K562 (cell line): Measurements from ENCODE around the gene NT5DC1.

Source experiments
- ETS1 ChIP-seq: conservative IDR thresholded peaks from 2 replicates; pipeline ENCODE4 v1.6.1; 2011; ENCODE audit warnings: low read depth, mild to moderate bottlenecking, low read length; ENCODE audit not compliant: control insufficient read depth
- MLX ChIP-seq, 2 experiments: fragments of 450-650 bp in 1 of 2; sonication (generic) in 1 of 2; formaldehyde crosslinking; conservative IDR thresholded peaks; 2 replicates each; pipeline versions ENCODE4 v1.4.0 to v1.8.1; 2020 to 2022; ENCODE audit warnings: mild to moderate bottlenecking in 1 of 2, missing genetic modification reagents in 1 of 2
- TCF7L2 ChIP-seq: fragments of 150-350 bp; IDR thresholded peaks from 2 replicates; pipeline ENCODE4 v1.6.1; 2016; ENCODE audit warnings: low read depth, mild to moderate bottlenecking, low read length, moderate library complexity

DNA sequence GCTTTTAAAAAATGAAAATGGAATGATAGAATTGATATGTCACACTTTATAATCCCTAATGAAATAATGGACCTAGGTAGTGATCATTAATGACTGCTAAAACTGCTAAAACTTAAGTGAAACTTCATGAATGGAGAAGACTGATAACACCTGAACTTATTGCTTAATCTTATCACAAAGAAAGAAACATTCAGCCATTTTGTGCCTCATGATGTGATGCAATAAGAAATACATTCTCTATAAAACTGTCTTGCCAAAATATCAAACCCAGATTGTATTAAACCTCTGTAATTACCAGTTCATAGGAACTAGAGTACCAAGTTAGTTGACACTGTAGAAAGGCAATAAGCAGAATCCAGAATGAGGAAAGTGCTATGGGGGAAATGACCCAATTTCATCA, 79.7 kb downstream of the NT5DC1 start:
- TF ChIP-seq MLX (CRISPR knock-in tag; conservative IDR thresholded peaks at IDR 0.05): no peak
- no peak for TF ChIP-seq ETS1
- TF ChIP-seq TCF7L2: no peak
